Measurements from ENCODE around the gene EIF5A2.
"Not testable (repeated sequence)": the region's sequence is repeated elsewhere in the genome, so short reads cannot be mapped to it uniquely, and the experiment has no call there.

The EIF5A2 gene

DNA sequence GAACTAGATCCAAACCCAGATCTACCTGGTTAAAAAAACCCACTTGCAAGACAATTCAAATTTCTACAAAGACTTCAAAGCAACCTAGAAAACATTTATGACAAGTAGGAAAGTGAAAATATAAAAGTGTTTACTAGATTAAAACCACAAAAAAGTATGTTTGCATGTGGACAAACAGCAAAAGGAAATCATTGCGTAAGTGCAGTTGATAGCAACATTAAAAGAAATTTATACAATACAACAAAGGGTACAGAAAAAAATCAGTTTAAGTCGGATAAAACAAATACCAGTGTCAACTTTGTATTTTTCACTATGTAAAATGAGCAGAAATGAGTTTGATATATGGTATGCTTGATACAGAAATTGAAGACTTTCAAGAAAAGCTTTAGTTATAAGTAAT lies 2.6 kb downstream of the EIF5A2 start:
- TF ChIP-seq, protein P1, sequence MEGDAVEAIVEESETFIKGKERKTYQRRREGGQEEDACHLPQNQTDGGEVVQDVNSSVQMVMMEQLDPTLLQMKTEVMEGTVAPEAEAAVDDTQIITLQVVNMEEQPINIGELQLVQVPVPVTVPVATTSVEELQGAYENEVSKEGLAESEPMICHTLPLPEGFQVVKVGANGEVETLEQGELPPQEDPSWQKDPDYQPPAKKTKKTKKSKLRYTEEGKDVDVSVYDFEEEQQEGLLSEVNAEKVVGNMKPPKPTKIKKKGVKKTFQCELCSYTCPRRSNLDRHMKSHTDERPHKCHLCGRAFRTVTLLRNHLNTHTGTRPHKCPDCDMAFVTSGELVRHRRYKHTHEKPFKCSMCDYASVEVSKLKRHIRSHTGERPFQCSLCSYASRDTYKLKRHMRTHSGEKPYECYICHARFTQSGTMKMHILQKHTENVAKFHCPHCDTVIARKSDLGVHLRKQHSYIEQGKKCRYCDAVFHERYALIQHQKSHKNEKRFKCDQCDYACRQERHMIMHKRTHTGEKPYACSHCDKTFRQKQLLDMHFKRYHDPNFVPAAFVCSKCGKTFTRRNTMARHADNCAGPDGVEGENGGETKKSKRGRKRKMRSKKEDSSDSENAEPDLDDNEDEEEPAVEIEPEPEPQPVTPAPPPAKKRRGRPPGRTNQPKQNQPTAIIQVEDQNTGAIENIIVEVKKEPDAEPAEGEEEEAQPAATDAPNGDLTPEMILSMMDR (IDR thresholded peaks at IDR 0.05; ENCODE audit: insufficient read depth, low read length, poor library complexity, severe bottlenecking): no peak
- no peaks in the 10 kb centered on the region for H3K27me3 ChIP-seq (replicated peaks; ENCODE audit: control insufficient read depth, insufficient read depth, low read length)

GRCh38 chr3:170903123-170903522 lies 5.3 kb downstream of the EIF5A2 start:
- Histone ChIP-seq H3K36me3 (ENCODE audit: control insufficient read depth, insufficient read depth, low read length) (no peaks in the 10 kb centered on the region), H3K27me3 (replicated peaks; ENCODE audit: control insufficient read depth, insufficient read depth, low read length) (no peaks in the 10 kb centered on the region), H3K4me3 (replicated peaks; ENCODE audit: low read depth, low read length) (no peak overlapping the region)
- TF ChIP-seq, protein P1 (IDR thresholded peaks at IDR 0.05; ENCODE audit: insufficient read depth, low read length, poor library complexity, severe bottlenecking): no peak
- DNase-seq (ENCODE audit: extremely low read depth, insufficient read length): no peak

More for the DNA sequence above, 2.6 kb downstream of the EIF5A2 start:
- Histone ChIP-seq H3K4me3 (replicated peaks; ENCODE audit: low read depth, low read length) (no peak overlapping the region), H3K36me3 (ENCODE audit: control insufficient read depth, insufficient read depth, low read length) (no peaks in the 10 kb centered on the region)
- no peak for DNase-seq (ENCODE audit: extremely low read depth, insufficient read length)

DNA sequence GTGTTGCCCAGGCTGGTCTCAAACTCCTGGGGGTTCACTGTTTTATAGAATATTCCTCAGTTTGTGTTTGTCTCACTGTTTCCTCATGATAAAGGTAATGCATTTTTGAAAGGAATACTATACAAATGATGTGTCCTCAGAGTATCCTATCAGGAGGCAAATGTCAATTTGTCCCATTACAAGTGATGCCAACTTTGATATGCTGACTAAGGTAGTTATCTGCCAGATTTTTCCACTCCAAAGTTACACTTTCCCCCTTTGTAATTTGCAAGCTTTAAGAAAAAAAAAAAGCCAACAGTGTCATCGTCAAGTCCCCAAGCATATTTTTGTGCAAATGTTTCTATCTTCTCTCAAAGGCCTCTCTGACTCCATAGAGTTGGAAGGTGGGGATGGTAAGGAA lies 9.0 kb downstream of the EIF5A2 start:
- TF ChIP-seq, protein P1 (IDR thresholded peaks at IDR 0.05; ENCODE audit: insufficient read depth, low read length, poor library complexity, severe bottlenecking): no peak
- H3K27me3 ChIP-seq (replicated peaks; ENCODE audit: control insufficient read depth, insufficient read depth, low read length): no peaks in the 10 kb centered on the region
- H3K4me3 ChIP-seq (replicated peaks; ENCODE audit: low read depth, low read length): no peak overlapping the region
- H3K36me3 ChIP-seq (ENCODE audit: control insufficient read depth, insufficient read depth, low read length): no peaks in the 10 kb centered on the region
- DNase-seq (ENCODE audit: extremely low read depth, insufficient read length): no peak

GRCh38 chr3:170897978-170898377 lies 10.5 kb downstream of the EIF5A2 start:
- TF ChIP-seq, protein P1 (IDR thresholded peaks at IDR 0.05; ENCODE audit: insufficient read depth, low read length, poor library complexity, severe bottlenecking): no peak
- H3K4me3 ChIP-seq (replicated peaks; ENCODE audit: low read depth, low read length): no peak overlapping the region
- no peaks in the 10 kb centered on the region for H3K36me3 ChIP-seq (ENCODE audit: control insufficient read depth, insufficient read depth, low read length)
- DNase-seq (ENCODE audit: extremely low read depth, insufficient read length): no peak
- no peaks in the 10 kb centered on the region for H3K27me3 ChIP-seq (replicated peaks; ENCODE audit: control insufficient read depth, insufficient read depth, low read length)

GRCh38 chr3:170897199-170897598 lies 11.2 kb downstream of the EIF5A2 start:
- H3K4me3 ChIP-seq (replicated peaks; ENCODE audit: low read depth, low read length); DNase-seq (ENCODE audit: extremely low read depth, insufficient read length); H3K27me3 ChIP-seq (replicated peaks; ENCODE audit: control insufficient read depth, insufficient read depth, low read length): not testable (repeated sequence)

GRCh38 chr3:170896781-170897180 lies 11.7 kb downstream of the EIF5A2 start:
- Histone ChIP-seq H3K4me3 (replicated peaks; ENCODE audit: low read depth, low read length) (no peak overlapping the region), H3K36me3 (ENCODE audit: control insufficient read depth, insufficient read depth, low read length) (no peaks in the 10 kb centered on the region), H3K27me3 (replicated peaks; ENCODE audit: control insufficient read depth, insufficient read depth, low read length) (no peaks in the 10 kb centered on the region)
- DNase-seq (ENCODE audit: extremely low read depth, insufficient read length): no peak
- TF ChIP-seq, protein P1 (IDR thresholded peaks at IDR 0.05; ENCODE audit: insufficient read depth, low read length, poor library complexity, severe bottlenecking): no peak

More at GRCh38 chr3:170897199-170897598, 11.2 kb downstream of the EIF5A2 start:
- H3K36me3 ChIP-seq (ENCODE audit: control insufficient read depth, insufficient read depth, low read length): not testable (repeated sequence)

- DNase-seq (ENCODE audit: extremely low read depth, insufficient read length); H3K27me3 ChIP-seq (replicated peaks; ENCODE audit: control insufficient read depth, insufficient read depth, low read length); H3K4me3 ChIP-seq (replicated peaks; ENCODE audit: low read depth, low read length); H3K36me3 ChIP-seq (ENCODE audit: control insufficient read depth, insufficient read depth, low read length): not testable (repeated sequence)
Observed at GRCh38 chr3:170896333-170896732, 12.1 kb downstream of the EIF5A2 start.
